ENCODE results near the gene NME4. TPM values are rescaled to one million over a fixed set of nuclear protein-coding genes. Genes with fewer than 3 reads are reported as not detected.
"Not testable (repeated sequence)": the region's sequence is repeated elsewhere in the genome, so short reads cannot be mapped to it uniquely, and the experiment has no call there.

Gene NME4
- total RNA-seq, 1 donor from 2014 or later = 22.8 TPM

DNA sequence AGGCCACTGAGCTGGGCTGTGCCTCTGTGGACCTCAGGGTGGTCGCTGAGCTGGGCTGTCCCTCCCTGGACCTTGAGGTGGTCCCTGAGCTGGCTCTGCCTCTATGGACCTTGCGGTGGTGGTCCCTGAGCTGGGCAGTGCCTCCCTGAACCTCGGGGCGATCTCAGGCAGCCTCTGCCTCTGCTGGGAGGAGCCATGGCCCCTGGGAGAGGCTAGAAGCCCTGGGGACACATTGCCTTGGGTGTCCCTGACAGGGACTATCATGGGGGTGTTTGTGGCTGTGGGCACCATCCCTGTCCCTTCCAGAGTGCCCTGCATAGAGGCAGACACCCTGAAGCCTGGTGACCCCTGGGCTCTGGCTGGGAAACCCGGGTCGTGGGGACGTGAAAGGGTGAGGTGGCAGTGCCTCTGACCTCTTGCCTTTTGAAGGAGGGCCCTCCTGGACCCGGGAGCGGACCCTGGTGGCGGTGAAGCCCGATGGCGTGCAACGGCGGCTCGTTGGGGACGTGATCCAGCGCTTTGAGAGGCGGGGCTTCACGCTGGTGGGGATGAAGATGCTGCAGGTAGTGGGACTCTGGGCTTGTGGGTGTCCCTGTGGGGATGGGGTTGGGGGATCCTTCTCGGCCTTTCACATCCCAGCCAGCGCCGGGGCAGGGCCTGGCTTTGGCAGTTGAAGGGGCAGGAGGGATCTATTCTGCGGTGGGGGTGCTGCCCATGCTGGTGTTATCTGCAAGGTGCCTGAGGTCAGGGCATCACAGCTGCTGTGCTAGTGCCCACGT, 1.8 kb downstream of the NME4 start:
- no peak for DNase-seq

DNA sequence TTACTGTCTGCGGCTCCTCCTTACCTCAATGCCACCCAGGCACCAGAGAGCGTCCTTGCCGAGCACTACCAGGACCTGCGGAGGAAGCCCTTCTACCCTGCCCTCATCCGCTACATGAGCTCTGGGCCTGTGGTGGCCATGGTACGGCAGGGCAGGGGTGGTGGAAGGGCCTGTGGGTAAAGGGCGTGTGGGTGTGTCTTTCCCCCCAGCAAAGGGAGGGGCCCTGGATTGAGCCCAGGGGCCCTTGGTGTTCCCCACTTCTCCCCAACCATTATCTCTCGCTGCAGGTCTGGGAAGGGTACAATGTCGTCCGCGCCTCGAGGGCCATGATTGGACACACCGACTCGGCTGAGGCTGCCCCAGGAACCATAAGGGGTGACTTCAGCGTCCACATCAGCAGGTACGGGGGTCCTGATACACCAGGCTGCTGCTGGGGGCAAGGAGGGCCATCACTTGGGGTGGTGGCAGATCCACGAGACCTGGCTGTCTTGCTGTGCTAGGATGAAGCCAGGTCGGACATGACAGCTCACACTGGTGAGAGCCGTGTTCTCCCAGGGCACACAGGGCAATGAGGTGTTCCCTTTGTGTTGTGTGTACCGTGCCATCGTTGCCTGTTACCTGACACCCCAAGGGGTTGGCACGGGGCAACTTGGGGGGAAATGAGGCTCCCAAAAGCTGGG, 2.5 kb downstream of the NME4 start:
- no peak for DNase-seq

DNA sequence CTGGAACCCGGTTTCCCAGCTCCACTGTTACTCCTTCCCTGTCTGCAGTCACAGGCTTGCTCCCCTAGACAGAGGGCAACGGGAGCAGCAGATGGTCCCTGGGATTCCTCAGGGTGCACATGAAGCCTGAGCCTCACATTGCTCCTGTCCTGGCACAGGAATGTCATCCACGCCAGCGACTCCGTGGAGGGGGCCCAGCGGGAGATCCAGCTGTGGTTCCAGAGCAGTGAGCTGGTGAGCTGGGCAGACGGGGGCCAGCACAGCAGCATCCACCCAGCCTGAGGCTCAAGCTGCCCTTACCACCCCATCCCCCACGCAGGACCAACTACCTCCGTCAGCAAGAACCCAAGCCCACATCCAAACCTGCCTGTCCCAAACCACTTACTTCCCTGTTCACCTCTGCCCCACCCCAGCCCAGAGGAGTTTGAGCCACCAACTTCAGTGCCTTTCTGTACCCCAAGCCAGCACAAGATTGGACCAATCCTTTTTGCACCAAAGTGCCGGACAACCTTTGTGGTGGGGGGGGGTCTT, 3.1 kb downstream of the NME4 start:
- no peak for DNase-seq

DNA sequence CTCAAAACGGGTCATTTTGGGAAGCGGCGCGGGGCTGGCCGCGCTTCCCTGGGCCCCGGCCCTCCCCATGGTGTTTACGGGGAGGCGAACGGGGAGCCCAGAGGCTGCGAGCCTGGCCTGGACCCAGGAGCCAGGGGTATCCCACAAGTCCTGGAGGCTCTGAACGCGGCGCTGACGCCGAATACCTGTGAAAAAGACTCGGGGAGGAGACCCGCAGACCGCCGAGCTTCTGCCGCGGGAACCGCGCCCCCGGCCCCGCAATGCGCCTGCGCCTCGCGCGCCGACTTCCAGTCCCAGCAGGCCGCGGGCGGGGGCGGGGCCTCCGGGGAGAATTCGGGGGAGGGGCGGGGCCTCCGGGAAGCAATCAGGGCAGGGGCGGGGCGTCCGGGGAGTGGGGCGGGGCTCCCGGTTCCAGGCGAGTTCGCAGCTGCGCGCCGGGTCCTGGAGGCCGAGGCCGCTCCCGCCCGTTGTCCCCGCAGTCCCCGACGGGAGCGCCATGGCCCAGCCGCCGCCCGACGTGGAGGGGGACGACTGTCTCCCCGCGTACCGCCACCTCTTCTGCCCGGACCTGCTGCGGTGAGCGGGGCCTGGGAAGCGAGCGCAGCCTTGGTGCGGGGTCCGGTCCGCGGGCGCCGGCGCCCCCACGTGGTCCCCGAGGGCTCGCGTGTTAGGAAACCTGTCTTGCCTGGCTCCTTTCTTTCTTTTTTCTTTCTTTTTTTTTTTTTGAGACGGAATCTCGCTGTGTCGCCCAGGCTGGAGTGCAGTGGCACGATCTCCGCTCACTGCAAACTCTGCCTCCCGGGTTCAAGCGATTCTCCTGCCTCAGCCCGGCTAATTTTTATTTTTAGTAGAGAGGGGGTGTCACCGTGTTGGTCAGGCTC, 4.7 kb downstream of the NME4 start, which contains the start of gene DECR2:
DECR2 (plus strand) TSS at position 418 of the 881 bp plus-strand sequence; CDS start at position 497, 79 bp downstream.
- DNase-seq = peak; percentile 98

DNA sequence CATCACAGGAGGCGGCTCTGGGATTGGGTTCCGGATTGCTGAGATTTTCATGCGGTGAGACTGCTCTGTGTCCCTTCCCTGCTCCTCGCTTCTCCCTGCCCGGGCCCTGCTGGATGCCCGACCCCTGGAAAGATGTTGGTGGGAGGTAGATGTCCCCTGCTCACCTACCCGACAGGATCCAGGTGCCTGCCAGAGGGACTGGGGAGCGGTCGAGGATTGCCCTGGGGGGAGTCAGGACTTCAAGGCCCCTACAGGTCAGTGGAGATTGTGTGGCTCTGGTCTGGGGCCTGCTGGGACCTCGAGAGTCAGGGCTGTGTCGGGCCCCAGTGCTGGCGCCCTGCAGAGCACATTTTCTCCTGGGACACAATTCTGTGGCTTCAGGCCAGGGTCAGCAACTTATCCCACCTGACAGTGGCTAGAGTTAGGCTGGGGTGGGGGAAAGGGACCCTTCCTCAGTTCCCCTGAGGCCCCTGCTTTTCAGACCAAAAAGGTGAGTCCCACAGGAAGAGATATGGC, 8.0 kb downstream of the NME4 start:
- DNase-seq = no peak

DNA sequence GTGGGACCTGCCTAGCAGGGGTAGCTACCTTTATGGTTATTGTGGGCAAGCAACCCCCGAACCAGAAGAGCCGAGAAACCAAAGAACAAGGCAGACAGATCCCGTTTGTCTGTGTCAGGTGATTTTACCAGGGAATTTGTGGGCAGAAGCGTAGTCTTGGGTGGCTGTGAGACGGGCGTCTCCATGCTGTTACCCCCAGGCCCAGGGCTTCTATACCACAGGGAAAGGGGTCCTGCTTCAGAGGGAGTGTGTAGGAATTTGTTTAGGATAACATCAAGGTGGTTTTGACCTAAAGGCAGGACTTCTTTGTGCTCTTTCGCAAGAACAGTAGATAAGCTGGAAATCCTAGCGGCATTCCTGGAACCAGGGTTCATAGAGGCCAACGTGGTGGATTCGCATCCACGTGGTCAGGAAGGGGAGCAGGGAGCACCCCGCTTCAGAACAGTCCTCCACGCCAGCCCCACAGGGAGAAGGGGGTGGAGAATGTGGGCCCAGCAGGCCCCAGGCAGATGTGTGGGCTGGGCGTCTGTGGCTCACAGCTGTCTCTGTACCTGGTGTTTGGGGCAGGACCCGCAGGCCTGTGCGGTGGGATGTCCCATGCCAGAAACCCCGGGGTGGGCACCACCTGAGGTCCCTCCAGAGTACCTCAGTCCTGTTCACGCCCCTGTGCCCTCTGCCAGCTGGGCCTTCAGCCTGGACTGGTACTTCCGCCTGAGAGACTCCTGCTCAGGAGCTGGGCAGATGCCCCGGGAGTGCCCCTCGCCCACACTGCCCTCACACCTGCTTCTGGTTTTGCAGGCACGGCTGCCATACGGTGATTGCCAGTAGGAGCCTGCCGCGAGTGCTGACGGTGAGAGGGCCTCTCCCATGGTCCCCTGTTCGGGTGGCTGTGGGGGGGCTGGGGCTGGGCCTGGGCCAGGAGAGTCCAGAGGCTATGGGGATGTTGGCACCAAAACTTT, 8.8 kb downstream of the NME4 start:
- DNase-seq = no peak

DNA sequence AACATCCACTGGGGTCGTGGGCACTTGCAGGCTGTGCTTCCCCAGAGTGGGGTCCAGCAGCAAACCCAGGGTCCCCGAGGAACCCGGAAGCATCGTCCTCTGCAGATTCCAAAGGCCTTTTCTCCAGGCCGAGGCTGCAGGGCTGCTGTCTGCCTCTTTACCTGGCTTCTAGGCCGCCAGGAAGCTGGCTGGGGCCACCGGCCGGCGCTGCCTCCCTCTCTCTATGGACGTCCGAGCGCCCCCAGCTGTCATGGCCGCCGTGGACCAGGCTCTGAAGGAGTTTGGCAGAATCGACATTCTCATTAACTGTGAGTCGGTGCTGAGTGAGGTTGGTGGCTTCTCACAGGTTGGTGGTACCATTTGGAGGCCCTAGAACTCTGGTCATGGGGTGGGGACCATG, 10.3 kb downstream of the NME4 start:
- no peak for DNase-seq

DNA sequence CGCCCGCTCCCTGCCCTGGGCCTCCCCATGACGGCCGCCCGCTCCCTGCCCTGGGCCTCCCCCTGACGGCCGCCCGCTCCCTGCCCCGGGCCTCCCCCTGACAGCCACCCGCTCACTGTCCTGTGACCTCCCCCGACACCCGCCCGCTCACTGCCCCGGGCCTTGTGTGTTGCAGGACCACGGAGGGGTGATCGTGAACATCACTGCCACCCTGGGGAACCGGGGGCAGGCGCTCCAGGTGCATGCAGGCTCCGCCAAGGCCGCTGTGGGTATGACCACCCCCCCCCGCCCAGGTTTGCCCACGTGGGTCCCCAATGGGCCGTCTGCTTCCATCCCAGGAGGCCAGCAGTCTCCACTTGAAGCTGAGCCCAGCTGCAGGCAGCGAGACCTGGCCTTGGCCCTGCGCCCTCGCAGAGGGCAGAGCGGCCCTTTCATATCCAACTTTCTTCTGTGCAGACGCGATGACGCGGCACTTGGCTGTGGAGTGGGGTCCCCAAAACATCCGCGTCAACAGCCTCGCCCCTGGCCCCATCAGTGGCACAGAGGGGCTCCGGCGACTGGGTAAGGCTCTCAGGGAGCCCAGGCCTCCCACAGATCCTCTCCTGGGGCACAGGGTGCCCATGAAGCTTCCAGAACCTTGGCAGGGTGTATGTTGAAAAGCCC, 13.6 kb downstream of the NME4 start:
- no peak for DNase-seq

DNA sequence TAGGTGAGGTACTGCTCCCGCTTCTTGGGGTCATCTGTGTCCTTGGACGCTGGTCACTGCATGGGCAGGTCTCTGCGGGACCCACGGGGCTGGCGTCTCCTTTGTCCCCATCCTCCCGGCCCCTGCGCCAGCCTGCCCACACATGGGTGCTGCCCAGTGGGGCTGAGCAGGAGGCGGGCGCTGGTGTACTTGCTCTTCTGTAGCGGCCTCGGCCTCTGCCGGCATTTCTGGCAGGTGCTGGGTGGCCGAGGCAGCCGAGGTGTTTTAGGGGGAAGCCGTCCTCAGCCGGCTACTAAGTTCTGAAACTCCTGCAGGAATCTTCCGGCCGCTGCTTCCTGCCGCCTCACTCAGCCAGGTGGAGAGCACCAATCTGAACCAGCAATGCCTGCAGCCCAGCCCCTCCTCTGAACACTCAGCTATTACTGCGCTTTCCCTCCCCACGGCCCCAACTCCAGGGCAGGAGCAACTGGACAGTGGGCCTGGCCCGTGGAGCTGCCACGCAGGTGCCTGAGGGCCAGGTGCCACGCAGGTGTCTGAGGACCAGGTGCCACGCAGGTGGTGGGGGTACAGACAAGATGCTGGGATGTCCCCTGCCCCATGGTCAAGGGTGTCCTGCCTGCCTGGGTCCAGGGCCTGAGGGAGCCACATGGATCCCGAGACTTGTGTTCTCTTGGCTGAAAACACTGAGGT, 14.7 kb downstream of the NME4 start:
- DNase-seq = no peak

DNA sequence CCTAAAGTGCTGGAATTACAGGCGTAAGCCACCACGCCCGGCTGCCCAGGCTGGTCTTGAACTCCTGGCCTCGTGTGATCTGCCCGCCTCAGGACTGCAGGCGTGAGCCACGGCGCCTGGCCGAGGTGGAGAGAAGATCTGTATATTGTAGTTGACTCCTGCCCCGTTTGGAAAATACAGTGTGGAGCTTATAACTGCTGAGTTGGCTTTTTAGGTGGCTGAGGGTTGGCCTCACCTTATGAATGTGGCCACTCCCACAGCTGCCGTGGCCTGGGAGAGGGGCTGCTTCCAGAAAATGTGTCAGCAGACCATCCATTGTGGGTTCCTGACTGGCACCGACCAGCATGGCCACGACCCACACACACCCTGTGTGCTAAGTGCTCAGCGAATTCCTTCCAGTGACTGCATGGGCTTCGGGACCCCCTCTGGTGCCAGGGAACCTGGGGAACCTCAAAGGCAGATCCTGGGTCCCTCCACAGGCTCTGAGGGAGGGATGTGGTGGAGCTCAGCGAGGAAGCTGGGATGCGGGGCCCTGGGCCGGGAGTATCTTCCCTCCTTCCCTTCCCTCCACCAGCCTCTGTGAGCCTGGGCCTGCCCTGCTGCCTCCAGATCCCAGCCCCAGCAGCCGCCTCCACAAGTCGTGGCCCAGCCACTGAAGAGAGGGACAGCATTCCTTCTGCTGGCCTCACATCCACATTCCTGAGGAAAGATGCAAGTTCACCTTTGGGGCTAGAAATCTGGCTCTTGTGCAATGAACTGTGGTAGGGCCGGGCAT, 17.6 kb downstream of the NME4 start:
- DNase-seq = no peak

DNA sequence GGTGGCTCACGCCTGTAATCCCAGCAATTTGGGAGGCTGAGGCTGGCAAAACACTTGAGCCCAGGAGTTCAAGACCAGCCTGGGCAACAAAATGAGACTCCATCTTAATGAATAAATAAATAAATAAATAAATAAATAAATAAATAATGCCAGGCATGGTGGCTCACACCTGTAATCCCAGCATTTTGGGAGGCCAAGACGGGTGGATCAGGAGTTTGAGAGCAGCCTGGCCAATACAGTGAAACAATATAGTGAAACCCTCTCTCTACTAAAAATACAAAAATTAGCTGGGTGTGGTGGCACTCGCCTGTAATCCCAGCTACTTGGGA, 18.1 kb downstream of the NME4 start:
- not testable (repeated sequence) for DNase-seq

DNA sequence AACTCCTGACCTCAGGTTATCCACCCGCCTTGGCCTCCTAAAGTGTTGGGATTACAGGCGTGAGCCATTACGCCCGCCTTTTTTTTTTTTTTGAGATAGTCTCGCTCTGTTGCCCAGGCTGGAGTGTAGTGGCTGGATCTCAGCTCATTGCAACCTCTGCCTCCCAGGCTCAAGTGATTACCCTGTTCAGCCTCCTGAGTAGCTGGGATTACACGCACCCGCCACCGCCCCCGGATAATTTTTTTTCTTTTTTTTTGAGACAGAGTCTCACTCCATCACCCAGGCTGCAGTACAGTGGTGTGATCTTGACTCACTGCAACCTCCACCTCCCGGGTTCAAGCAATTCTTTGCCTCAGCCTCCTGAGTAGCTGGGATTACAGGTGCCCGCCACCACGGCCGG, 25.2 kb downstream of the NME4 start:
- DNase-seq = not testable (repeated sequence)

DNA sequence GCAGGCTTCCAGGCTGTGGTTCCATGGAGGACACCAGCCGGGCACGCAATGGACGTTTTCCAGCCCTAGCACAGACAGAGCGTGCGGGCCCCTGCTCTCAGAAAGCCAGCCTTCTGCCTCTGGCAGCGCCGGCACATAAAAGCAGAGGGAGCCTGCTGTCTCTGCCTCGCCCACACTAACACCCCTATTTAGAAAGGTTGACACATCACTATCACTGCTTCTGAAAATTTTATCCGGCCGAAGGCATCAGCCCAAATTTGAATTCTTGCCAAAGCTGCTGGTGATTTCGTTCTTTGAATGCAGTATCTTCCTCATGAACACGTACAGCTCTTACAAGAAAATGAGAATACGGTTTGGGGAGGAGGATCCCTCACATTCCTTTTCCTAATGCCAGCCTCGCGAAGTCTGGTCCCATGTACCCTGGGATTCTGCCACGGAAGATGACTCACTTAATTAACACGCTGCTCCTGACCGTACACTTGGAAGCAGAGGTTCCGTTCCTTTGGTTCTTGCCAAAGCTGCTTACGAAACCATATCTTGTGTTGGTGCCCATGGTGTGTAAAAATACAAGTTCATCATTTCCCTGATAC, 27.1 kb downstream of the NME4 start:
- peak; percentile 19 for DNase-seq

DNA sequence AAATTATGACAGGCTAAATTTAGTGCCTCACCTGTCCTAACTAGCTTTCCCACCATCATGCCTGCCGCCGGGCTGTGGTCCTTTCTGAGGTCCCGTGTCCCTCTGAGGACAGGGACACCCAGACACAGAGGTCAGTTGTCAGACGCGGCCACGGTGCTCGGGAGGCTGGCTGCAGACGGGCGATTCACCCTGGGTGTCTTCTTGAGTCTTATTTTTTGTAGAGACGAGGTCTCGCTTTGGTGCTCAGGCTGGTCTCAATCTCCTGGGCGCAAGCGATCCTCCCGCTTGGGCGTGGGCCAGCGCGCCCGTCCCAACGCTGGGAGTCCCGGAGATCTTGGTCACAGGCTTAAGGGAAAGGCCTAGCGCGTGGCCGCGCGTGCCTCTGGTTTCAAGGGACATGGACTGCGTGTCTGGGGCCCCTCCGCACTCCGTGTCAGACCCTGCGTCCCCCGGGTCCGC, 27.7 kb downstream of the NME4 start:
- DNase-seq = peak; percentile 39

DNA sequence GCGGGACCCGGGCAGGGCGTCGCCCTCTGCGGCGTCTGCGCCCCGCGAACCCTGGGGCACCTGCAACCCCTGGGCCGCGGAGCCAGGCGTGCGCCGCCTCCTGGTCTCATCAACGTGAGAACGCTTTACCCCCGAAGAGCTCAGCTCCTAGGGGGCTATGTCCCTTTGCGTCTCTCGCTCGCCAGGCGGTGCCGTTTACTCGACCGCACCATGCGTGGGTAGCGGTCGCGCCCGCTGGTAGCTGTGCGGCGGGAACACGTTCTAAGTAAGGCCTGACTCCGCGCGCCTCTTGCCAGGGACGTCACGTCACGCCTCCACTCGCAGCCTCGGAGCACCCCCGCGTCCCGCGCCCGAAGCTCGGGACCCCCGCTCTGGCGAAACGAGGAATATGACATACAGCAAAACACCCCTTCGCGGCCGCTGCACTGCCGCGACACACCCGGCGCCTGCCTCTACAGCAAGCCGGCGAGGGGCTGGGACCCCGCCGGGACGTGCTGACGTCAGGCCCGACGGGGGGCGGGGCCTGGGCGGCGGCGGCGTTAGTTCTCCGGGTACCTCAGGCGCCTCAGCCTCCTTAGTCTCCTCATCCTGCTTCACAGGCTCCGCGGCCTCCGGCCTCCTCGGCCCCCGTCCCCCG, 28.2 kb downstream of the NME4 start, which contains the start of gene RAB11FIP3:
RAB11FIP3 (plus strand) TSS at position 568 of the 637 bp plus-strand sequence. CDS start 358 bp downstream, outside the sequence.
- DNase-seq = peak; percentile 91

DNA sequence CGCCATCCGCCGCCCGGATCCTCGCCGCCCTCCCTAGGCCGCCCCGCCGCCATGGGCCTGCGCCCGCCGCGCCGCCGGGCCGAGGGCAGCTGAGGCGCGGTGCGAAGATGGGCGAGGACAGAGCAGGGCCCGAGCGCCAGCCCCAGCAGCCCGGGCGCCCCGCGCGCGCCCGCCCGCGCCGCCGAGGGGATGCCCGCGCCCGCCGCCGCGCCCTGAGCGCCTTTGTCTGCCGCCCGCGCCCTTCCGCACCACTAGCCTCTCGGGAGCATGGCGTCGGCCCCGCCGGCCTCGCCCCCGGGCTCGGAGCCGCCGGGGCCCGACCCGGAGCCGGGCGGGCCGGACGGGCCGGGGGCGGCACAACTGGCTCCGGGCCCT, 28.7 kb downstream of the NME4 start:
- no peak for DNase-seq

DNA sequence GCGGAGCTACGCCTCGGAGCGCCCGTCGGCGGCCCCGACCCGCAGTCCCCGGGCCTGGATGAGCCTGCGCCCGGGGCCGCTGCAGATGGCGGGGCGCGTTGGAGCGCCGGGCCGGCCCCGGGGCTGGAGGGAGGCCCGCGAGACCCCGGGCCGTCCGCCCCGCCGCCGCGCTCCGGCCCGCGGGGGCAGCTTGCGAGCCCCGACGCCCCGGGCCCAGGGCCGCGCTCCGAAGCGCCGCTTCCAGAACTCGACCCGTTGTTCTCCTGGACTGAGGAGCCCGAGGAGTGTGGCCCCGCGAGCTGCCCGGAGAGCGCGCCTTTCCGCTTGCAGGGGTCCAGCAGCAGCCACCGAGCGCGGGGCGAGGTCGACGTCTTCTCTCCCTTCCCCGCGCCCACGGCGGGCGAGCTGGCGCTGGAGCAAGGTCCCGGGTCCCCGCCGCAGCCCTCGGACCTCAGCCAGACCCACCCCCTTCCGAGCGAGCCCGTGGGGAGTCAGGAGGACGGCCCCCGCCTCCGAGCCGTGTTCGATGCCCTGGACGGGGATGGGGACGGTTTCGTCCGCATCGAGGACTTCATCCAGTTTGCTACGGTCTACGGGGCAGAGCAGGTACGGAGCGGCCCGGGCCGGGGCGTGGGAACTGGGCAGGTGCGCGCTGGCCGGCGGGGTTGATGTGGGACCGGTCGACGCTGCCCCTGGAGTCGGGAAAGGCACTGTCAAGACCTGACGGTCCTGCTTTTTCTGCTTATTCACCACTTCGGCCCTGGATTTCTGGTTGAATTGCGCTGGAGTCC, 29.3 kb downstream of the NME4 start:
- DNase-seq = peak; percentile 26
